Measurements from ENCODE around the gene SYT6.

SYT6 gene

DNA sequence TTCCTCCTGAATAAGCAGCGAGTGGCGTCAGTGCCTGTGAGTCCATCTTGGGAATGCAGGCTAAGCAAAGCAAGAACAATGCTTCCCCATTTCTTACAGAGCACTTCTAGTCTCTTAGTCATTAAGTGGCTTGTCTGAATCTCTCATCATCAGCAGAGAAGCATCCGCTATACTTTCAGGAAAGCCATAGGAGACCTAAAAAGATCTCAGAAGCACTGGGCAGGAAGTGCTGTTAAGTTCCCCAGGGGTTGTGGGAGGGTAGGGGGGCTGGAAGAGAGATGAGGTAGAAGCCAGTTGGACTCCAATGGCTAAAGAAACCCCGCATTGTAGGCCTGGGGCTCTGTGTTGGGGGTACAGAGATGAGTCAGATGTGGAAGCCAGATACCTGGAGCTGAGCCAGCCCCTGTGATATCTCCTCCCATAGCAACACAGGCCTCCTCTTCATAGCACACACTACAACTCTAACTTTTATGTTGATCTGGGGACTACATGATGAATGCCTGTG, 44.9 kb downstream of the SYT6 start:
- H3K4me3 ChIP-seq (ENCODE audit: insufficient read depth, low read depth, low read length): no peak overlapping the region
- H3K27me3 ChIP-seq (ENCODE audit: control insufficient read depth, insufficient read depth, low read length, poor library complexity, severe bottlenecking): no peaks in the 10 kb centered on the region
- peaks cover 27% of the 10 kb centered on the region for H3K4me1 ChIP-seq (ENCODE audit: control insufficient read depth, insufficient read depth, low read length)
- H3K9me3 ChIP-seq (ENCODE audit: control insufficient read depth, low read length): no peaks in the 10 kb centered on the region
- no peaks in the 10 kb centered on the region for H3K36me3 ChIP-seq (ENCODE audit: control insufficient read depth, insufficient read depth, low read length)
- H3K27ac ChIP-seq (ENCODE audit: insufficient read depth, low read depth, low read length, poor library complexity, severe bottlenecking): no peak overlapping the region
- WGBS, 2 experiments: 90 to 92% methylated on average over 4 of the region's 4 CpGs

DNA sequence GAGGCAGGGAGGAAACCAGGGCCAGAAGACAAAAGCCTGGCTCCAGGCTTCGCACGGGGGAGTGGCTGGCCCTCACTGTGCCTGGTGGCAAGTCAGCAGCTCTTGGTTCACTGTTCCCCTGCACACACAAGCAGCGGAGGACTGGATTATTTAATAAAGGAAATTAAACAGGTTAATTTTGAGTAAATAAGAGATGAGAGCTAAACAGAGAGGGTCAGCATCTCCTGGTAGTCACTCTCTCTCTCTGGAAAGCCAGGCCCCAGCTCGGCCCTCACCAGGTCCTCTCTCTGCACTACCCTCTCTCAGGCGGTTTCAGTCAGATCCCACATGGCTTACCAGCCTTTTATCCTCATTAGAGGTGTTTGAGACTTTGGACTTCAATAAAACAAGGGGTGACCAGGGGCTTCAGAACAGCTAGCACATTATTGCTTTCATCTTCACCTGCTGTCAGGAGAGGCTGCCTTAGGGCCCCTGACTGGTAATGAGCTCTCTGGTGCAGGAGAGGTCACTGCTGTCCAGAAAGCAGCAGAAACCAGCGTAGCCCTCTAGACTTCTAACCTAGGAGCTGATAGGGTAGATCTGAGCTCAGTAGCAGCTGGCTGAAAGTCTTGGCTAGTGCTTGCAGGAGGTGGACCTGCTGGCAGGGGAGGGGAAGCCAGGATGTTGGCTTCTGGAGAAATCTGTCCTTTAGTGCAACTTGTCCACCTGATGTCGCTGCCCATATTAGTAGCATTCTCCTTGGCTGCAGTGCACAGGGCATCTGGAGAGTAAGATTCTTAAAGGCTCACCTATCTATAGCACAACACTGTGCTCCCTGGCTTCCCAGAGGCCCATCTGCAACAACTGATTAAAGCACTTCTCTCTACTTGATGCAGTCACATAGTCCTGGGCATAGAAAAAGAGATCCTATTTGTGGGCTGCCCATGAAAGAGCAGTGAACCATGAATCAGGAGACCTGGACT, 45.9 kb downstream of the SYT6 start:
- WGBS, 2 experiments: 87 to 92% methylated on average over 7 of the region's 7 CpGs
- H3K27ac ChIP-seq (ENCODE audit: insufficient read depth, low read depth, low read length, poor library complexity, severe bottlenecking): no peak overlapping the region

DNA sequence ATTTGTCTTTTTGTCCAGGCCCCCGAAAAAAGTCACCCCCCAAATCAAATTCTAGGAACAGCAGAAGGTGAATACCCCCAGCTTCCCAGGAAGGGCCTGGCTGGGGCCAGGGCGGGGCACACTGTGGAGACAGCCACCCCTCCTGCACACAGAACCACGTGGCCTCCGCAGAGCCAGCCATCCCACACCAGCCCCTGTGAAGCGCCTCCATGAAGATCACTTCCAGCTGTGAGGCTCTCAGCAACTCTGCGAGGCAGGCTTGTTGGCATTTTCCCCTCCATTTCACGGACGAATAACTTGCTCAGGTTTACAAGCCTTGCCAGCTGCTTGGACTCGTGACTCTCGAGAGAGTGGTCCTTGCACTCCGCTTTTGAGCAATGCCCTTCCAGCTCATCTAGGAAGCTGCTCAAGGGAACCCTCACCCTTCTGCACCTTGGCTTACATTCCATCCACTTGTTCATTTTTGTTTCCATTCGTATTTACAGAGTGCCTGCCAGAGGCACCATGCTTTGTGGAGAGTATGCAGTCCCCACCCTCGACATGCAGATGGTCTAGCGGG, 48.2 kb downstream of the SYT6 start:
- Histone ChIP-seq H3K36me3 (ENCODE audit: control insufficient read depth, insufficient read depth, low read length) (no peaks in the 10 kb centered on the region), H3K4me1 (ENCODE audit: control insufficient read depth, insufficient read depth, low read length) (peaks cover 22% of the 10 kb centered on the region), H3K4me3 (ENCODE audit: insufficient read depth, low read depth, low read length) (no peak overlapping the region), H3K9me3 (ENCODE audit: control insufficient read depth, low read length) (no peaks in the 10 kb centered on the region), H3K27me3 (ENCODE audit: control insufficient read depth, insufficient read depth, low read length, poor library complexity, severe bottlenecking) (no peaks in the 10 kb centered on the region), H3K27ac (ENCODE audit: insufficient read depth, low read depth, low read length, poor library complexity, severe bottlenecking) (no peak overlapping the region)
- 66 to 67% methylated on average over 14 of the region's 14 CpGs for WGBS, 2 experiments

More for the DNA sequence above, 45.9 kb downstream of the SYT6 start:
- H3K27me3 ChIP-seq (ENCODE audit: control insufficient read depth, insufficient read depth, low read length, poor library complexity, severe bottlenecking): no peaks in the 10 kb centered on the region
- no peaks in the 10 kb centered on the region for H3K36me3 ChIP-seq (ENCODE audit: control insufficient read depth, insufficient read depth, low read length)
- H3K4me1 ChIP-seq (ENCODE audit: control insufficient read depth, insufficient read depth, low read length): peaks cover 26% of the 10 kb centered on the region
- H3K9me3 ChIP-seq (ENCODE audit: control insufficient read depth, low read length): no peaks in the 10 kb centered on the region
- H3K4me3 ChIP-seq (ENCODE audit: insufficient read depth, low read depth, low read length): no peak overlapping the region

DNA sequence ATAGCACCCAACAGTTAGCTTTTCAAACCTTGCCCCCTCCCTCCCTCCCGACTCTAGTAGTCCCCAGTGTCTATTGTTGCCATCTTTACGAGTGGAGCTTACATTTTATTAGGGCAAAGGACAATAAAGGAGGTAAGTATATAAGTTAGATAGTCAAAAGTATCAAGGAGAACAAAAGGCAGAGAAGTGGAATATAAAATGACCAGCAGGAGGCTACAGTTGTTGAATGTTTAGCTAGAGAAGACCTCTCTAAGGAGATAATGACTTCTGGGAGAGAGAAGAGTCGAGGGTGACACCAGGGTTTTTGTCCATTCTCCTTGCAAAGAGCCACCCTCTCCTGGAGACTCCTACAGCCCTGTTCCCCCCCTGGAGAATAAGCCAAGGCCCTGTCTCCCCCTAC, 48.7 kb downstream of the SYT6 start:
- no peaks in the 10 kb centered on the region for H3K9me3 ChIP-seq (ENCODE audit: control insufficient read depth, low read length)
- H3K36me3 ChIP-seq (ENCODE audit: control insufficient read depth, insufficient read depth, low read length): no peaks in the 10 kb centered on the region
- H3K4me1 ChIP-seq (ENCODE audit: control insufficient read depth, insufficient read depth, low read length): peaks cover 22% of the 10 kb centered on the region
- no peak overlapping the region for H3K27ac ChIP-seq (ENCODE audit: insufficient read depth, low read depth, low read length, poor library complexity, severe bottlenecking)
- WGBS, 2 experiments: 81 to 89% methylated on average over 2 to 3 of the region's 3 CpGs
- H3K27me3 ChIP-seq (ENCODE audit: control insufficient read depth, insufficient read depth, low read length, poor library complexity, severe bottlenecking): no peaks in the 10 kb centered on the region
- H3K4me3 ChIP-seq (ENCODE audit: insufficient read depth, low read depth, low read length): no peak overlapping the region

DNA sequence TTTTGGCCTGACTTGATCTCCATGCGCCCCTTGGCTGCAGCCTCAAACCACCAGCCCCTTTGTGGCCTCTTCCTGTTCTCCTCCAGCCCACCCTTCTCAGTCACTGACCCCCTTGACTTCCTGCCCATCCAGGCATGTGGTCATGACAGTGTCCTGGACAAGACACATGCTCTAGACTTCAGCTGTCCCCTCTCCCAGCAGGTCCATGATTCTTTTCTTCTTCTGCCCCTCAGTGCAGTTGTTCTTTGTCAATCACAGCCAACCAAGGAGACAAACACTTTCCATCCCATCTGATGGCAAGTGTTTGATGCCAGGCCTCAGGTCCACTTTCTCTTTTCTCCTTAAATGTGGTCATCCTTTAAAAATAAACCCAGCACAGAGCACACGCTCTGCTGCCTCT, 49.7 kb downstream of the SYT6 start:
- Histone ChIP-seq H3K9me3 (ENCODE audit: control insufficient read depth, low read length) (no peaks in the 10 kb centered on the region), H3K36me3 (ENCODE audit: control insufficient read depth, insufficient read depth, low read length) (no peaks in the 10 kb centered on the region), H3K4me3 (ENCODE audit: insufficient read depth, low read depth, low read length) (no peak overlapping the region), H3K4me1 (ENCODE audit: control insufficient read depth, insufficient read depth, low read length) (peaks cover 22% of the 10 kb centered on the region), H3K27ac (ENCODE audit: insufficient read depth, low read depth, low read length, poor library complexity, severe bottlenecking) (no peak overlapping the region), H3K27me3 (ENCODE audit: control insufficient read depth, insufficient read depth, low read length, poor library complexity, severe bottlenecking) (no peaks in the 10 kb centered on the region)
- 89 to 92% methylated on average over 2 of the region's 2 CpGs for WGBS, 2 experiments

DNA sequence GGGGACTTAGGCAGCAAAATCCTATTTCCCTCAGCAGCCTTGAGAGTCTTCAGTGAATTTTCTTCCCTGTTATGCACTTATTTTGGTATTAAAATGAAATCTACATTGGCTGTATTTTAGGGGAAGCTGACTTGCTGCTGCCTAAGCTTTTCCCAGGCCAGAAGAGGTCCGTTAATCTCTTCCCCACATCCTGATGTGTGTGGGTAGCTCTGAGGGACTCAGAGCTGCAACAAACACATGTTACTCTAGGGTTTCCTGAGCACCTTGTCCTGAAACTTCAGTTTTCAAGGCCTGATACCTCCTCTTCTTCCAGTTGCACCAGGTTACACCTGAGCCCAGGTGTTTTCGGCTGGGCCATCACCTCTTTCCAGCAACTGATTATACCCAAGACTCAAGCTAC, 51.5 kb downstream of the SYT6 start:
- H3K4me1 ChIP-seq (ENCODE audit: control insufficient read depth, insufficient read depth, low read length): peaks cover 18% of the 10 kb centered on the region
- H3K36me3 ChIP-seq (ENCODE audit: control insufficient read depth, insufficient read depth, low read length): peaks cover 3% of the 10 kb centered on the region
- H3K9me3 ChIP-seq (ENCODE audit: control insufficient read depth, low read length): no peaks in the 10 kb centered on the region
- no peaks in the 10 kb centered on the region for H3K27me3 ChIP-seq (ENCODE audit: control insufficient read depth, insufficient read depth, low read length, poor library complexity, severe bottlenecking)
- 93 to 98% methylated on average over 2 of the region's 2 CpGs for WGBS, 2 experiments
- no peak overlapping the region for H3K4me3 ChIP-seq (ENCODE audit: insufficient read depth, low read depth, low read length)
- no peak overlapping the region for H3K27ac ChIP-seq (ENCODE audit: insufficient read depth, low read depth, low read length, poor library complexity, severe bottlenecking)

DNA sequence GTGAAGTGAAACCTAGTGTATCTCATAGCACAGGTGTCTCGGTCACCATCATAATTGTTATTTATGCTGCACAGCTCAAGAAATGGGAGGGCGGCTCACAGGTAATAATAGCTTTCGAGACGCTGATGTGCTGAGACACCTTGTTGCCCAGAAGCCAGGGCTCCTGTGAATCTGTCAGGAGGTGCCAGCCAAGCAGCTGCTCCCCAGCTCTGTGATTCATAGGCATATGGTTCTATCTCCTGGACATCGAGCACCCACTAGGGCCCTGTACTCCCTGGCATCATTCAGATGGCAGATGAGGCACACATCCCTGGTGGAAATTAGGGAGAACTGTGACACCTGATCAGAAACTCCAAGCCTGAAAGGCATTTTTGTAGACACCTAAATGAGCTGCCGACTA, 53.5 kb downstream of the SYT6 start:
- H3K9me3 ChIP-seq (ENCODE audit: control insufficient read depth, low read length): no peaks in the 10 kb centered on the region

DNA sequence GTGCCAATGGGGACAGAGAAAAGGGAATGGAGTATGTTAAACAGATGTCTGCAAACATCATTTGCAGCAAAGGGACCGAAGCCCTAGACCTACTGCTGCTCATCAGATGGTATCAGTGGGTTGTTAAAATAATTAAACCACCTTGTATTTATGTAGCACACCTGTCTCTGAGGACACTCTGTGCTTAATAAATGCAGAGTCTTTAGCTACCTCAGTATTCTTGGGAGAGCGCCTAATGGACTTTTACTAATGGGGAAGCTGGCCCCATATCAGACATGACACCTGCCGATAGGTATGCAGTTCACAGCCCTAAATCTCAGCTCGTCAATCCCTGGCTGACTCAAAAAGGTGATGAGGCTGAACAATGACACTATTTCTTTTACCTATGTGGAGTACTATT, 54.4 kb downstream of the SYT6 start:
- Histone ChIP-seq H3K27ac (ENCODE audit: insufficient read depth, low read depth, low read length, poor library complexity, severe bottlenecking) (no peak overlapping the region), H3K4me3 (ENCODE audit: insufficient read depth, low read depth, low read length) (no peak overlapping the region), H3K9me3 (ENCODE audit: control insufficient read depth, low read length) (no peaks in the 10 kb centered on the region), H3K36me3 (ENCODE audit: control insufficient read depth, insufficient read depth, low read length) (peaks cover 3% of the 10 kb centered on the region), H3K4me1 (ENCODE audit: control insufficient read depth, insufficient read depth, low read length) (peaks cover 2% of the 10 kb centered on the region), H3K27me3 (ENCODE audit: control insufficient read depth, insufficient read depth, low read length, poor library complexity, severe bottlenecking) (no peaks in the 10 kb centered on the region)
- 94 to 96% methylated on average over 4 of the region's 4 CpGs for WGBS, 2 experiments

More for the DNA sequence above, 53.5 kb downstream of the SYT6 start:
- H3K4me1 ChIP-seq (ENCODE audit: control insufficient read depth, insufficient read depth, low read length): peaks cover 2% of the 10 kb centered on the region
- no peak overlapping the region for H3K4me3 ChIP-seq (ENCODE audit: insufficient read depth, low read depth, low read length)
- H3K27me3 ChIP-seq (ENCODE audit: control insufficient read depth, insufficient read depth, low read length, poor library complexity, severe bottlenecking): no peaks in the 10 kb centered on the region
- peaks cover 3% of the 10 kb centered on the region for H3K36me3 ChIP-seq (ENCODE audit: control insufficient read depth, insufficient read depth, low read length)
- WGBS, 2 experiments: 94 to 96% methylated on average over 6 of the region's 6 CpGs
- no peak overlapping the region for H3K27ac ChIP-seq (ENCODE audit: insufficient read depth, low read depth, low read length, poor library complexity, severe bottlenecking)

DNA sequence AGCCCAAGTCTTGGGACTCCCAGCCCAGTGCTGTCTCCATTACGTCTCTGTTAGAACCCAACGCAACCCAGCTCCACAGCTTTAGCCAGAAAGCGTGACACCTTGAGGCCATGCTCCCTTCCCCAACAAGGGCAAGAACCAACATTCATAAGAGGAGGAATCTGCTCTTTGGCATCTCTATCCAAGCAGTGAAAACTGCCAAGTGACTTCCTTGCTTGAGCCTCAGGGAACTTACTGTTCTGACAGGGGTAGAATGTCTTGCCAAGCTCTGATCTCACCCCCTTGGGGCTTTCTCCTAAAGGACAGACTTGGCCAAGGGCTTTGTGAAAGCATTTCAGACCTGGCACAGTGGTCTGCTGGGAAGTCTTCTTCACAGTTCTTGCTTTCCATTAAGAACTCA, 56.6 kb downstream of the SYT6 start:
- Histone ChIP-seq H3K4me3 (ENCODE audit: insufficient read depth, low read depth, low read length) (no peak overlapping the region), H3K4me1 (ENCODE audit: control insufficient read depth, insufficient read depth, low read length) (peaks cover 2% of the 10 kb centered on the region), H3K27ac (ENCODE audit: insufficient read depth, low read depth, low read length, poor library complexity, severe bottlenecking) (no peak overlapping the region), H3K9me3 (ENCODE audit: control insufficient read depth, low read length) (no peaks in the 10 kb centered on the region), H3K27me3 (ENCODE audit: control insufficient read depth, insufficient read depth, low read length, poor library complexity, severe bottlenecking) (no peaks in the 10 kb centered on the region), H3K36me3 (ENCODE audit: control insufficient read depth, insufficient read depth, low read length) (peaks cover 3% of the 10 kb centered on the region)
- 97% methylated on average over 3 of the region's 3 CpGs for WGBS, 2 experiments

DNA sequence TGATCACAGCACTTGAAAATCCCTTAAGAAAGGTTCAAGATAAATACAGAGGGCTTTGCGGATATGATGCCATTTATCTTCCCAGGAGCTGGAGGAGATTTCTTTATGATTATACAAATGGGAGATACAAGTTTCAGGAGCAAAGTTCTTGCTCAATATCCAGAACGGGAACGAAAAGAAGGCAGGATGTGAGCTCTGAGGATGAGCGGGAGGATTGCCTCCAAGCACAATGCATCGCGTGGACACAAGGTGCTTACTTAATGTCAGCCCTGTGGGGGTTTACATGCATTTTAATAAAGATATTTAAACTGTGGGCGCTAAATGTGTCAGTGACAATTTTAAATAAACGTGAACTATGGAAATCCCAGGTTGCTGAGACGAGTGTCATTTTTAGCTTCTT, 59.0 kb downstream of the SYT6 start:
- Histone ChIP-seq H3K27me3 (ENCODE audit: control insufficient read depth, insufficient read depth, low read length, poor library complexity, severe bottlenecking) (no peaks in the 10 kb centered on the region), H3K27ac (ENCODE audit: insufficient read depth, low read depth, low read length, poor library complexity, severe bottlenecking) (no peak overlapping the region), H3K4me1 (ENCODE audit: control insufficient read depth, insufficient read depth, low read length) (peaks cover 2% of the 10 kb centered on the region), H3K36me3 (ENCODE audit: control insufficient read depth, insufficient read depth, low read length) (peaks cover 3% of the 10 kb centered on the region), H3K4me3 (ENCODE audit: insufficient read depth, low read depth, low read length) (no peak overlapping the region), H3K9me3 (ENCODE audit: control insufficient read depth, low read length) (no peaks in the 10 kb centered on the region)
- 90 to 91% methylated on average over 9 of the region's 9 CpGs for WGBS, 2 experiments
